ENCODE measurements around the gene ZBTB16. TPM values are rescaled to one million over a fixed set of nuclear protein-coding genes. Genes with fewer than 3 reads are reported as not detected.

Gene ZBTB16
- polyA plus RNA-seq, 3 donors: 4.1 to 12.3 (median 8.3) TPM

GRCh38 chr11:114132944-114133394 is 73.5 kb downstream of the ZBTB16 start:
- H3K4me3 ChIP-seq (replicated peaks in 1 of 3; ENCODE audit: low read depth in 2 of 3, low read length in 3 of 3): no peak overlapping the region
- H3K4me2 ChIP-seq (replicated peaks; ENCODE audit: extremely low read depth, low read length, poor library complexity, severe bottlenecking): no peak overlapping the region
- H3K4me1 ChIP-seq (ENCODE audit: control insufficient read depth in 1 of 2, insufficient read depth in 2 of 2, low read length in 2 of 2): peaks cover 38% of the 10 kb centered on the region in 2 donors
- WGBS (ENCODE audit: insufficient coverage): no CpG with 5 or more reads among the region's 6 CpGs
- intact Hi-C loops (cut with micrococcal nuclease): loop anchor here in 1 of 2 donors (10.0 kb wide), 1 partner anchor 48 kb away; no protein-coding TSS in a partner anchor
- no peaks in the 10 kb centered on the region for H3K9me3 ChIP-seq (replicated peaks in 1 of 2; ENCODE audit: control insufficient read depth in 1 of 2, insufficient read depth in 1 of 2, low read length in 2 of 2)
- H3K36me3 ChIP-seq (replicated peaks in 1 of 2; ENCODE audit: control insufficient read depth in 1 of 2, insufficient read depth in 2 of 2, low read length in 2 of 2): no peaks in the 10 kb centered on the region
- H3K27ac ChIP-seq (ENCODE audit: low read depth in 1 of 2, low read length in 2 of 2): no peak overlapping the region
- H3K4me1 Mint-ChIP-seq: peaks cover 64% of the 10 kb centered on the region
- peaks cover 0 to 3% (median 0%) of the 10 kb centered on the region in 7 donors for H3K9me3 Mint-ChIP-seq
- no peak overlapping the region for H3K4me3 Mint-ChIP-seq
- no peaks in the 10 kb centered on the region for H3K27me3 Mint-ChIP-seq (ENCODE audit: low read depth in 3 of 3)
- no peak for DNase-seq
- no peak for TF ChIP-seq CTCF (IDR thresholded peaks at IDR 0.05)
- no peaks in the 10 kb centered on the region for H3K27me3 ChIP-seq (ENCODE audit: control insufficient read depth in 2 of 2, insufficient read depth in 2 of 2, low read length in 2 of 2)
- peaks cover 3% of the 10 kb centered on the region for H4K20me1 ChIP-seq (ENCODE audit: insufficient read depth, low read length)
- H2AFZ ChIP-seq (ENCODE audit: insufficient read depth, low read depth, low read length, poor library complexity, severe bottlenecking): no peak overlapping the region
- H3K27ac Mint-ChIP-seq: no peak overlapping the region
- H3K36me3 Mint-ChIP-seq: peaks cover 0 to 4% of the 10 kb centered on the region in 2 donors
- H3K79me2 ChIP-seq (ENCODE audit: insufficient read depth, low read length): peaks cover 11% of the 10 kb centered on the region
- no peak overlapping the region for H3K9ac ChIP-seq (ENCODE audit: insufficient read depth, low read length, poor library complexity, severe bottlenecking)

GRCh38 chr11:114133548-114134329 is 74.2 kb downstream of the ZBTB16 start:
- peaks cover 12% of the 10 kb centered on the region for H3K79me2 ChIP-seq (ENCODE audit: insufficient read depth, low read length)
- H3K36me3 ChIP-seq (replicated peaks in 1 of 2; ENCODE audit: control insufficient read depth in 1 of 2, insufficient read depth in 2 of 2, low read length in 2 of 2): no peaks in the 10 kb centered on the region
- peaks cover 72% of the 10 kb centered on the region for H3K4me1 Mint-ChIP-seq
- H3K27ac ChIP-seq (ENCODE audit: low read depth in 1 of 2, low read length in 2 of 2): no peak overlapping the region
- no peak for DNase-seq
- whole genome bisulfite sequencing (ENCODE audit: insufficient coverage): 98% methylated on average over 8 of the region's 9 CpGs
- peaks cover 3% of the 10 kb centered on the region for H4K20me1 ChIP-seq (ENCODE audit: insufficient read depth, low read length)
- no peak overlapping the region for H3K4me3 ChIP-seq (replicated peaks in 1 of 3; ENCODE audit: low read depth in 2 of 3, low read length in 3 of 3)
- H3K27me3 ChIP-seq (ENCODE audit: control insufficient read depth in 2 of 2, insufficient read depth in 2 of 2, low read length in 2 of 2): no peaks in the 10 kb centered on the region
- H3K9me3 ChIP-seq (replicated peaks in 1 of 2; ENCODE audit: control insufficient read depth in 1 of 2, insufficient read depth in 1 of 2, low read length in 2 of 2): no peaks in the 10 kb centered on the region
- H3K4me2 ChIP-seq (replicated peaks; ENCODE audit: extremely low read depth, low read length, poor library complexity, severe bottlenecking): no peak overlapping the region
- no peaks in the 10 kb centered on the region for H3K27me3 Mint-ChIP-seq (ENCODE audit: low read depth in 3 of 3)
- H2AFZ ChIP-seq (ENCODE audit: insufficient read depth, low read depth, low read length, poor library complexity, severe bottlenecking): no peak overlapping the region
- intact Hi-C loops (cut with micrococcal nuclease): loop anchor here in 1 of 2 donors (10.0 kb wide), 1 partner anchor 49 kb away; no protein-coding TSS in a partner anchor
- peaks cover 0 to 4% of the 10 kb centered on the region in 2 donors for H3K36me3 Mint-ChIP-seq
- H3K9ac ChIP-seq (ENCODE audit: insufficient read depth, low read length, poor library complexity, severe bottlenecking): no peak overlapping the region
- H3K4me1 ChIP-seq (ENCODE audit: control insufficient read depth in 1 of 2, insufficient read depth in 2 of 2, low read length in 2 of 2): peaks cover 45 to 46% of the 10 kb centered on the region in 2 donors
- no peak for TF ChIP-seq CTCF (IDR thresholded peaks at IDR 0.05)
- peak overlapping the region in 2 of 7 donors; percentile 25 to 95 for H3K27ac Mint-ChIP-seq
- H3K9me3 Mint-ChIP-seq: peaks cover 0 to 3% (median 0%) of the 10 kb centered on the region in 7 donors
- no peak overlapping the region for H3K4me3 Mint-ChIP-seq
